HCT116 (cell line): ENCODE measurements around the gene KLF16. TPM values are rescaled to one million over a fixed set of nuclear protein-coding genes. Genes with fewer than 3 reads are reported as not detected.

ENCODE experiments used
- ATAC-seq: fragments of 200-7000 bp; cut with Tn5 transposase; 2 replicates; pipeline ENCODE4 v1.9.1; 2020; ENCODE audit warnings: mild to moderate bottlenecking, moderate library complexity
- BruUV-seq: library from RNA; stranded (reverse); fragments of 400-500 nt; replicated peaks from 2 replicates; lab custom pipeline; 2021; lab: Mats Ljungman, UMichigan
- CTCF ChIA-PET: fragments of 300-600 bp; sonication (Branson Sonifier 250); formaldehyde crosslinking; loops from one replicate; lab custom pipeline; 2021; ENCODE audit warnings: antibody characterized with exemption; lab: Charles Lee
- POLR2A ChIA-PET: fragments of 300-600, 350-600 bp; sonication (Branson Sonifier 250); formaldehyde crosslinking; loops from one replicate; lab custom pipeline; 2021; ENCODE audit warnings: antibody characterized with exemption; lab: Charles Lee
- RAD21 ChIA-PET, 2 experiments: fragments of 300-600 bp; sonication (Branson Sonifier 250); formaldehyde crosslinking; loops; one replicate each; lab custom pipeline; 2023; ENCODE audit warnings: low total read pairs in 2 of 2; ENCODE audit not compliant: uncharacterized antibody in 2 of 2, unreplicated experiment in 2 of 2, low non-redundant PET in 1 of 2; lab: Charles Lee
- DNase-seq: peaks from one replicate; pipeline ENCODE4 v3.0.0-alpha.2; 2010; ENCODE audit warnings: low read depth, low spot score
- H2AFZ ChIP-seq: fragments of 200-600 bp; shearing (Covaris generic), sonication (generic); 2 replicates; pipeline ENCODE4 v1.6.1; 2017; ENCODE audit warnings: low read depth, mixed run types, mixed read lengths, antibody characterized with exemption, low read length; ENCODE audit not compliant: poor library complexity, severe bottlenecking
- H3K27ac ChIP-seq: 2 replicates; pipeline ENCODE4 v1.5.1; 2012; ENCODE audit warnings: low read depth, low read length
- H3K27me3 ChIP-seq: fragments of 200-600 bp; sonication (generic); 2 replicates; pipeline ENCODE4 v1.6.1; 2016; ENCODE audit warnings: mixed run types, low read length, mixed read lengths; ENCODE audit not compliant: insufficient read depth
- H3K36me3 ChIP-seq, 2 experiments: fragments of 200-500 bp in 1 of 2; fragments of 200-600 bp in 1 of 2; sonication (Bioruptor generic) in 1 of 2; sonication (generic) in 1 of 2; 2 replicates each; pipeline versions ENCODE4 v1.5.1 to v1.6.1; 2014 to 2016; ENCODE audit warnings: low read length in 2 of 2, inconsistent platforms in 1 of 2, mixed read lengths in 1 of 2, mixed run types in 1 of 2; ENCODE audit not compliant: insufficient read depth in 2 of 2, control insufficient read depth in 1 of 2
- H3K4me1 ChIP-seq, 2 experiments: fragments of 200-600 bp in 1 of 2; sonication (generic) in 1 of 2; 2 replicates each; pipeline versions ENCODE4 v1.5.1 to v1.6.1; 2012 to 2017; ENCODE audit warnings: low read length in 2 of 2, inconsistent platforms in 1 of 2, mild to moderate bottlenecking in 1 of 2, mixed read lengths in 1 of 2, mixed run types in 1 of 2, moderate library complexity in 1 of 2; ENCODE audit not compliant: insufficient read depth in 2 of 2, control insufficient read depth in 1 of 2
- H3K4me2 ChIP-seq: fragments of 200-600 bp; sonication (generic); 2 replicates; pipeline ENCODE4 v1.6.1; 2017; ENCODE audit warnings: mixed run types, low read length, mixed read lengths
- H3K4me3 ChIP-seq, 2 experiments: fragments of 200-600 bp in 1 of 2; sonication (generic) in 1 of 2; replicated peaks in 1 of 2; 2 replicates each; pipeline ENCODE4 v1.5.1; 2011 to 2016; ENCODE audit warnings: low read length in 2 of 2, control low read depth in 1 of 2, low read depth in 1 of 2, mild to moderate bottlenecking in 1 of 2, mixed read lengths in 1 of 2, mixed run types in 1 of 2
- H3K79me2 ChIP-seq: fragments of 200-600 bp; sonication (generic); 2 replicates; pipeline ENCODE4 v1.6.1; 2017; ENCODE audit warnings: mild to moderate bottlenecking, mixed run types, low read length, moderate library complexity, mixed read lengths; ENCODE audit not compliant: insufficient read depth
- H3K9ac ChIP-seq: fragments of 200-600 bp; sonication (generic); 2 replicates; pipeline ENCODE4 v1.6.1; 2016; ENCODE audit warnings: low read length, mixed read lengths
- H3K9me2 ChIP-seq: fragments of 200-600 bp; sonication (generic), shearing (Covaris generic); 2 replicates; pipeline ENCODE4 v1.6.1; 2017; ENCODE audit warnings: mixed run types, mild to moderate bottlenecking, moderate library complexity; ENCODE audit not compliant: insufficient read depth
- H3K9me3 ChIP-seq, 2 experiments: fragments of 200-500 bp in 1 of 2; fragments of 200-600 bp in 1 of 2; sonication (Bioruptor generic) in 1 of 2; sonication (generic) in 1 of 2; 2 replicates each; pipeline ENCODE4 v1.6.1; 2014 to 2017; ENCODE audit warnings: low read length in 2 of 2, mixed read lengths in 2 of 2, inconsistent platforms in 1 of 2, low read depth in 1 of 2, mild to moderate bottlenecking in 1 of 2, mixed run types in 1 of 2, moderate library complexity in 1 of 2; ENCODE audit not compliant: control insufficient read depth in 1 of 2, insufficient read depth in 1 of 2
- H4K20me1 ChIP-seq: fragments of 200-600 bp; sonication (generic), shearing (Covaris generic); 2 replicates; pipeline ENCODE4 v1.6.1; 2017; ENCODE audit warnings: mixed run types, mild to moderate bottlenecking, moderate library complexity; ENCODE audit not compliant: insufficient read depth
- EGR1 ChIP-seq: IDR thresholded peaks from 2 replicates; pipeline ENCODE4 v1.6.1; 2012; ENCODE audit warnings: low read depth
- ELF1 ChIP-seq: IDR thresholded peaks from 2 replicates; pipeline ENCODE4 v1.6.1; 2012; ENCODE audit warnings: low read depth, borderline replicate concordance
- POLR2AphosphoS5 ChIP-seq: IDR thresholded peaks from 2 replicates; pipeline ENCODE4 v1.6.1; 2011; ENCODE audit warnings: mild to moderate bottlenecking, low read depth, low read length, moderate library complexity
- SP1 ChIP-seq: IDR thresholded peaks from 2 replicates; pipeline ENCODE4 v1.6.1; 2012; ENCODE audit warnings: low read depth
- TCF7L2 ChIP-seq: IDR thresholded peaks from 2 replicates; pipeline ENCODE4 v1.7.0; 2011; ENCODE audit warnings: borderline replicate concordance, inconsistent platforms; ENCODE audit not compliant: insufficient read depth, insufficient read length; ENCODE audit errors: extremely low read depth
- YY1 ChIP-seq: IDR thresholded peaks from 2 replicates; pipeline ENCODE4 v1.6.1; 2011; ENCODE audit warnings: low read length, low read depth, moderate library complexity, mild to moderate bottlenecking; ENCODE audit not compliant: insufficient replicate concordance; ENCODE audit errors: extremely low read depth
- ZNF274 ChIP-seq: fragments of 200-500 bp; sonication (Bioruptor generic); IDR thresholded peaks from 2 replicates; pipeline ENCODE4 v1.6.1; 2014; ENCODE audit warnings: mild to moderate bottlenecking, low read depth, low read length, inconsistent platforms
- intact Hi-C: fragments of 100-400 bp; cut with micrococcal nuclease; formaldehyde crosslinking; loops from 2 replicates; pipeline ENCODE4 v1.10.0; 2022
- total RNA-seq: library from RNA; stranded (reverse); gene quantifications from one replicate; pipeline ENCODE4 v1.2.1, GENCODE V29; 2021; ENCODE audit not compliant: unreplicated experiment
- TF ChIP-seq, protein P1 (sequence below): IDR thresholded peaks from 2 replicates; pipeline ENCODE4 v1.6.1; 2012
- TF ChIP-seq, protein P2 (sequence below): IDR thresholded peaks from 2 replicates; pipeline ENCODE4 v1.6.1; 2012

KLF16 gene
- total RNA-seq, 1 experiment from 2014 or later = 64.3 TPM

DNA sequence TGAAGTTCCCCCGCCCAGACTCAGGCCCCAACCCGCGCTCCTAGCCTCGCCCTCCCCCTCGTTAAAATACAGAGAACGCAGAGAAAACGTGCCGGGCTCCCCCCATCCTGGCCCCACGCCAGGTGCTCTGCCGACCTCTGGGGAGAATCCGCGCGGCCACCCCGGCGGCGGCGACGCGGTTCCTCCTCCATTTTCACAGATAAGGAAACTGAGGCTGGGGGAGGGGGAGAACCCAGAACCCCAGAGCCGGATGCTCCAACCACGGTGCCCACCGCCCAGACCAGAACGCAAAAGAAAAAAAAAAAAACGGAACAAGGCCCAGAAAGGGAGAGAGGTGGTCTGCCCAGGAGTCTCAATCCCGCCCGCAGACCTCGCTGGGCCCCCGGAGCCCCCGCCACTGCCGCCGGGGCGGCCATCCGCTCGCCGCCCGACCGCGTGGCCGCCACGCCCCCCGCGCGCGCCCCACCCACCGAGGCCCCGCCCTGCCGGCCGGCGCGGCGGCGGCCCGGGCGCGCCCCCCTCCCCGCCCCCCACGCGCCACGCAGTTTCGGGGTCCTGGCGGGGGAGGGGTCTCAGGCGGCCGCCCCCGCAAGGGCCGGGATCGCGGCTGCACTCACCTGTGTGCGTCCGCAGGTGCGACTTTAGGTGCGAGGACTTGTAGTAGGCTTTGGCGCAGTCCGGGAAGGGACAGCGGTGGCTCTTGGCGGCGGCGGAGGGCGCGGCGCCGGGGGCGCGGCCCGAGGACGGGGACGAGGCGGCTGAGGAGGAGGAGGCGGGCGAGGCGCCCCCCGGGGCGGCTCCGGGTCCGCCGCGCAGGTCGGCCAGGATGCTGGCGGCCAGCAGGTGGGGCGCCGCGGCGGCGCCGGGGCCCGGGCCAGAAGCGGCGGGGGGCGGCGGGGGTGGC is 703 bp downstream of the KLF16 start:
- Histone ChIP-seq H3K9me3 (no peaks in the 10 kb centered on the region), H3K4me1 (peaks cover 44 to 59% of the 10 kb centered on the region in 2 experiments), H3K27me3 (no peaks in the 10 kb centered on the region), H3K36me3 (0 out of 4 replicates have a peak, but pooled peaks cover 0 to 4% of the 10 kb centered on the region in 2 experiments), H4K20me1 (no peaks in the 10 kb centered on the region; the same call in 1 of the 2 replicates), H3K9ac (peak overlapping the region; percentile 97), H3K79me2 (peaks cover 50% of the 10 kb centered on the region), H3K27ac (peak overlapping the region; percentile 99), H3K9me2 (no peaks in the 10 kb centered on the region), H2AFZ (no peak overlapping the region), H3K4me2 (peak overlapping the region; percentile 91), H3K4me3 (peak overlapping the region; percentile 91 to 94)
- DNase-seq = no peak
- TF ChIP-seq YY1 = no peak
- no peak for TF ChIP-seq SP1
- TF ChIP-seq, protein P1, sequence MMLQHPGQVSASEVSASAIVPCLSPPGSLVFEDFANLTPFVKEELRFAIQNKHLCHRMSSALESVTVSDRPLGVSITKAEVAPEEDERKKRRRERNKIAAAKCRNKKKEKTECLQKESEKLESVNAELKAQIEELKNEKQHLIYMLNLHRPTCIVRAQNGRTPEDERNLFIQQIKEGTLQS = no peak
- TF ChIP-seq TCF7L2 = no peak
- TF ChIP-seq, protein P2, sequence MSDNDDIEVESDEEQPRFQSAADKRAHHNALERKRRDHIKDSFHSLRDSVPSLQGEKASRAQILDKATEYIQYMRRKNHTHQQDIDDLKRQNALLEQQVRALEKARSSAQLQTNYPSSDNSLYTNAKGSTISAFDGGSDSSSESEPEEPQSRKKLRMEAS = peak; percentile 18; the same call in 1 of the 2 replicates
- TF ChIP-seq POLR2AphosphoS5 = no peak
- no peak; the same call in 1 of the 2 replicates for TF ChIP-seq EGR1
- TF ChIP-seq ZNF274 = no peak
- no peak for TF ChIP-seq ELF1
- RAD21 ChIA-PET = no interaction called here
- BruUV-seq = no TSS peak
- CTCF ChIA-PET = no interaction called here
- intact Hi-C loops = no loop called here
- ATAC-seq = peak; percentile 10
- POLR2A ChIA-PET = no interaction called here
